ENCODE results near the gene BCOR.

The BCOR gene

GRCh38 chrX:40010550-40011321, 87.0 kb downstream of the BCOR start:
- H3K9me3 ChIP-seq (ENCODE audit: severe bottlenecking): no peaks in the 10 kb centered on the region
- H3K4me3 ChIP-seq (ENCODE audit: severe bottlenecking): no peak overlapping the region
- no peaks in the 10 kb centered on the region for H3K36me3 ChIP-seq (ENCODE audit: low read depth)
- DNase-seq (ENCODE audit: low spot score) (no peak), ATAC-seq (ENCODE audit: low read depth) (no peak)
- H3K4me1 ChIP-seq (ENCODE audit: insufficient read depth, poor library complexity, severe bottlenecking): peaks cover 12% of the 10 kb centered on the region
- H3K27ac ChIP-seq (ENCODE audit: poor library complexity, severe bottlenecking): no peak overlapping the region
- TF ChIP-seq CTCF (IDR thresholded peaks at IDR 0.05; ENCODE audit: poor library complexity, severe bottlenecking): no peak
- no peaks in the 10 kb centered on the region for H3K27me3 ChIP-seq (ENCODE audit: insufficient read depth, poor library complexity, severe bottlenecking)

DNA sequence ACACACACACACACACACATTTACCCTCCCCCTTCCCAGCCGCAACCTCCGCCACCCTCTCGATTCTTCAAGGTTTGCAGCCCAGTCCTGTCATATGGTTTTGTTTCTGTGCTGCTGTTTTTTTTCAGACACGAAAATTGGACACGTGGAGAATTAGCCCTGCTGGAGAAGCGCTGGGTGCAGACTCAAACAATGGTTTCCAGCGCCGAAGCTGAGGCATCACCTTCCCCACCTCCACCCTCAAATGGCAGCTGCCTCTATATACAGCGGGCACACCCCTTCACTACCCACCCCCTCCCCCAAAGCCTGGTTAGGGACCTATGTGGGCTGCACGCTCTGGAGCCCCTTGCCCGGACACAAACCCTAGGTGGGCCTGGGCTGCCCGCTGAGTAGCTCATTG, 87.9 kb downstream of the BCOR start:
- no peaks in the 10 kb centered on the region for H3K9me3 ChIP-seq (ENCODE audit: severe bottlenecking)
- no peak for TF ChIP-seq CTCF (IDR thresholded peaks at IDR 0.05; ENCODE audit: poor library complexity, severe bottlenecking)
- H3K4me1 ChIP-seq (ENCODE audit: insufficient read depth, poor library complexity, severe bottlenecking): peaks cover 12% of the 10 kb centered on the region
- no peaks in the 10 kb centered on the region for H3K36me3 ChIP-seq (ENCODE audit: low read depth)
- no peak overlapping the region for H3K27ac ChIP-seq (ENCODE audit: poor library complexity, severe bottlenecking)
- H3K4me3 ChIP-seq (ENCODE audit: severe bottlenecking): no peak overlapping the region
- ATAC-seq (ENCODE audit: low read depth) (no peak), DNase-seq (ENCODE audit: low spot score) (no peak)
- no peaks in the 10 kb centered on the region for H3K27me3 ChIP-seq (ENCODE audit: insufficient read depth, poor library complexity, severe bottlenecking)

- H3K4me1 ChIP-seq (ENCODE audit: insufficient read depth, poor library complexity, severe bottlenecking): peaks cover 12% of the 10 kb centered on the region
- no peaks in the 10 kb centered on the region for H3K9me3 ChIP-seq (ENCODE audit: severe bottlenecking)
- ATAC-seq (ENCODE audit: low read depth) (no peak), DNase-seq (ENCODE audit: low spot score) (no peak)
- no peaks in the 10 kb centered on the region for H3K27me3 ChIP-seq (ENCODE audit: insufficient read depth, poor library complexity, severe bottlenecking)
- no peak overlapping the region for H3K4me3 ChIP-seq (ENCODE audit: severe bottlenecking)
- H3K36me3 ChIP-seq (ENCODE audit: low read depth): no peaks in the 10 kb centered on the region
- no peak overlapping the region for H3K27ac ChIP-seq (ENCODE audit: poor library complexity, severe bottlenecking)
- no peak for TF ChIP-seq CTCF (IDR thresholded peaks at IDR 0.05; ENCODE audit: poor library complexity, severe bottlenecking)
Observed at GRCh38 chrX:40009462-40009851, 88.3 kb downstream of the BCOR start.

- no peaks in the 10 kb centered on the region for H3K27me3 ChIP-seq (ENCODE audit: insufficient read depth, poor library complexity, severe bottlenecking)
- no peak for TF ChIP-seq CTCF (IDR thresholded peaks at IDR 0.05; ENCODE audit: poor library complexity, severe bottlenecking)
Observed at GRCh38 chrX:40008791-40009461, 88.8 kb downstream of the BCOR start.

More at GRCh38 chrX:40008791-40009461, 88.8 kb downstream of the BCOR start:
- no peak for ATAC-seq (ENCODE audit: low read depth)
- H3K4me3 ChIP-seq (ENCODE audit: severe bottlenecking): no peak overlapping the region
- H3K27ac ChIP-seq (ENCODE audit: poor library complexity, severe bottlenecking): no peak overlapping the region
- H3K9me3 ChIP-seq (ENCODE audit: severe bottlenecking): no peaks in the 10 kb centered on the region
- peaks cover 12% of the 10 kb centered on the region for H3K4me1 ChIP-seq (ENCODE audit: insufficient read depth, poor library complexity, severe bottlenecking)
- no peaks in the 10 kb centered on the region for H3K36me3 ChIP-seq (ENCODE audit: low read depth)
- no peak for DNase-seq (ENCODE audit: low spot score)

Measured in RWPE2 (cell line).